ENCODE data around the gene MFSD2A. TPM values are rescaled to one million over a fixed set of nuclear protein-coding genes. Genes with fewer than 3 reads are reported as not detected.

MFSD2A gene
- total RNA-seq, 1 donor from 2014 or later: 110 TPM

GRCh38 chr1:39944410-39945112, 10.4 kb upstream of the MFSD2A start:
- Histone ChIP-seq H3K36me3 (no peaks in the 10 kb centered on the region), H3K4me3 (no peak overlapping the region), H3K4me1 (peaks cover 18% of the 10 kb centered on the region), H3K9me3 (no peaks in the 10 kb centered on the region), H3K27me3 (ENCODE audit: low read depth) (no peaks in the 10 kb centered on the region), H3K27ac (no peak overlapping the region)
- ATAC-seq (no peak), DNase-seq (no peak)
- no peak for TF ChIP-seq CTCF (IDR thresholded peaks at IDR 0.05)
- intact Hi-C loops (cut with DNase I): no loop called here

- intact Hi-C loops (cut with DNase I): no loop called here
- DNase-seq (no peak), ATAC-seq (no peak)
- H3K36me3 ChIP-seq: no peaks in the 10 kb centered on the region
- TF ChIP-seq CTCF (IDR thresholded peaks at IDR 0.05): no peak
- H3K9me3 ChIP-seq: no peaks in the 10 kb centered on the region
- peaks cover 5% of the 10 kb centered on the region for H3K4me1 ChIP-seq
- no peak overlapping the region for H3K27ac ChIP-seq
- no peaks in the 10 kb centered on the region for H3K27me3 ChIP-seq (ENCODE audit: low read depth)
- no peak overlapping the region for H3K4me3 ChIP-seq
These were observed 8.7 kb upstream of the MFSD2A start for GRCh38 chr1:39946216-39946615.

- no peak for ATAC-seq
- H3K36me3 ChIP-seq: no peaks in the 10 kb centered on the region
- no peak for TF ChIP-seq CTCF (IDR thresholded peaks at IDR 0.05)
- no peak overlapping the region for H3K4me3 ChIP-seq
- intact Hi-C loops (cut with DNase I): no loop called here
- no peaks in the 10 kb centered on the region for H3K27me3 ChIP-seq (ENCODE audit: low read depth)
- no peak for DNase-seq
- H3K4me1 ChIP-seq: no peaks in the 10 kb centered on the region
- no peaks in the 10 kb centered on the region for H3K9me3 ChIP-seq
- no peak overlapping the region for H3K27ac ChIP-seq
These were observed 7.7 kb upstream of the MFSD2A start for GRCh38 chr1:39947260-39947659.

- Histone ChIP-seq H3K27ac (no peak overlapping the region), H3K36me3 (no peaks in the 10 kb centered on the region), H3K4me1 (peaks cover 13% of the 10 kb centered on the region), H3K4me3 (no peak overlapping the region), H3K27me3 (ENCODE audit: low read depth) (no peaks in the 10 kb centered on the region), H3K9me3 (no peaks in the 10 kb centered on the region)
- DNase-seq (no peak), ATAC-seq (no peak)
- intact Hi-C loops (cut with DNase I): no loop called here
- TF ChIP-seq CTCF (IDR thresholded peaks at IDR 0.05): no peak
These were observed 5.1 kb upstream of the MFSD2A start for GRCh38 chr1:39949891-39950290.

GRCh38 chr1:39951926-39952325, 3.0 kb upstream of the MFSD2A start:
- ATAC-seq: no peak
- DNase-seq: no peak
- no peaks in the 10 kb centered on the region for H3K27me3 ChIP-seq (ENCODE audit: low read depth)
- intact Hi-C loops (cut with DNase I): no loop called here
- no peak overlapping the region for H3K27ac ChIP-seq
- H3K9me3 ChIP-seq: no peaks in the 10 kb centered on the region
- H3K36me3 ChIP-seq: no peaks in the 10 kb centered on the region
- TF ChIP-seq CTCF (IDR thresholded peaks at IDR 0.05): no peak
- H3K4me3 ChIP-seq: no peak overlapping the region
- H3K4me1 ChIP-seq: peaks cover 28% of the 10 kb centered on the region

All from lower lobe of right lung (tissue), 2 donors.